Ishikawa (cell line): Measurements from ENCODE around the gene FAM168A.

Experiments
- CEBPB ChIP-seq: IDR thresholded peaks from 2 replicates; pipeline ENCODE4 v1.6.1; 2012
- EGR1 ChIP-seq: IDR thresholded peaks from 2 replicates; pipeline ENCODE4 v1.6.1; 2012
- EP300 ChIP-seq: IDR thresholded peaks from 2 replicates; pipeline ENCODE4 v1.6.1; 2012; ENCODE audit warnings: borderline replicate concordance
- FOXM1 ChIP-seq: IDR thresholded peaks from 2 replicates; pipeline ENCODE4 v1.6.1; 2012; ENCODE audit warnings: low read depth, borderline replicate concordance
- MAX ChIP-seq: IDR thresholded peaks from 2 replicates; pipeline ENCODE4 v1.6.1; 2012
- RAD21 ChIP-seq: IDR thresholded peaks from 2 replicates; pipeline ENCODE4 v1.6.1; 2012; ENCODE audit warnings: low read depth
- TAF1 ChIP-seq: IDR thresholded peaks from 2 replicates; pipeline ENCODE4 v1.6.1; 2012; ENCODE audit warnings: low read depth, mild to moderate bottlenecking
- TCF12 ChIP-seq: IDR thresholded peaks from 2 replicates; pipeline ENCODE4 v1.6.1; 2012; ENCODE audit warnings: low read depth
- YY1 ChIP-seq: IDR thresholded peaks from 2 replicates; pipeline ENCODE4 v1.6.1; 2012; ENCODE audit warnings: low read depth
- TF ChIP-seq, protein P1 (sequence below): IDR thresholded peaks from 2 replicates; pipeline ENCODE4 v1.6.1; 2012; ENCODE audit warnings: low read depth, mild to moderate bottlenecking

- TF ChIP-seq MAX (no peak), TAF1 (no peak), CEBPB (no peak), EP300 (no peak), YY1 (no peak), RAD21 (no peak), FOXM1 (no peak), TCF12 (no peak), EGR1 (no peak)
- TF ChIP-seq, protein P1, sequence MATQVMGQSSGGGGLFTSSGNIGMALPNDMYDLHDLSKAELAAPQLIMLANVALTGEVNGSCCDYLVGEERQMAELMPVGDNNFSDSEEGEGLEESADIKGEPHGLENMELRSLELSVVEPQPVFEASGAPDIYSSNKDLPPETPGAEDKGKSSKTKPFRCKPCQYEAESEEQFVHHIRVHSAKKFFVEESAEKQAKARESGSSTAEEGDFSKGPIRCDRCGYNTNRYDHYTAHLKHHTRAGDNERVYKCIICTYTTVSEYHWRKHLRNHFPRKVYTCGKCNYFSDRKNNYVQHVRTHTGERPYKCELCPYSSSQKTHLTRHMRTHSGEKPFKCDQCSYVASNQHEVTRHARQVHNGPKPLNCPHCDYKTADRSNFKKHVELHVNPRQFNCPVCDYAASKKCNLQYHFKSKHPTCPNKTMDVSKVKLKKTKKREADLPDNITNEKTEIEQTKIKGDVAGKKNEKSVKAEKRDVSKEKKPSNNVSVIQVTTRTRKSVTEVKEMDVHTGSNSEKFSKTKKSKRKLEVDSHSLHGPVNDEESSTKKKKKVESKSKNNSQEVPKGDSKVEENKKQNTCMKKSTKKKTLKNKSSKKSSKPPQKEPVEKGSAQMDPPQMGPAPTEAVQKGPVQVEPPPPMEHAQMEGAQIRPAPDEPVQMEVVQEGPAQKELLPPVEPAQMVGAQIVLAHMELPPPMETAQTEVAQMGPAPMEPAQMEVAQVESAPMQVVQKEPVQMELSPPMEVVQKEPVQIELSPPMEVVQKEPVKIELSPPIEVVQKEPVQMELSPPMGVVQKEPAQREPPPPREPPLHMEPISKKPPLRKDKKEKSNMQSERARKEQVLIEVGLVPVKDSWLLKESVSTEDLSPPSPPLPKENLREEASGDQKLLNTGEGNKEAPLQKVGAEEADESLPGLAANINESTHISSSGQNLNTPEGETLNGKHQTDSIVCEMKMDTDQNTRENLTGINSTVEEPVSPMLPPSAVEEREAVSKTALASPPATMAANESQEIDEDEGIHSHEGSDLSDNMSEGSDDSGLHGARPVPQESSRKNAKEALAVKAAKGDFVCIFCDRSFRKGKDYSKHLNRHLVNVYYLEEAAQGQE = no peak
Observed at GRCh38 chr11:73358071-73358470, 239.8 kb downstream of the FAM168A start.
